Adipocyte (in vitro differentiated cells): ENCODE data around the gene MYBPHL.

Source experiments
- DNase-seq: peaks from one replicate; pipeline ENCODE4 v3.0.0-alpha.2; 2015; ENCODE audit warnings: low read depth
- H3K27me3 ChIP-seq: replicated peaks from 2 replicates; pipeline ENCODE4 v1.7.0; 2013; ENCODE audit warnings: mild to moderate bottlenecking, low read length, moderate library complexity; ENCODE audit not compliant: control insufficient read depth, insufficient read depth
- H3K36me3 ChIP-seq: 2 replicates; pipeline ENCODE4 v1.7.0; 2013; ENCODE audit warnings: low read length, mild to moderate bottlenecking, moderate library complexity; ENCODE audit not compliant: control insufficient read depth, insufficient read depth, severe bottlenecking
- H3K4me1 ChIP-seq: 2 replicates; pipeline ENCODE4 v1.7.0; 2013; ENCODE audit warnings: mild to moderate bottlenecking, low read length, moderate library complexity; ENCODE audit not compliant: control insufficient read depth, insufficient read depth
- H3K4me3 ChIP-seq: 2 replicates; pipeline ENCODE4 v1.7.0; 2013; ENCODE audit warnings: mild to moderate bottlenecking, low read length, moderate library complexity
- H3K9ac ChIP-seq: 2 replicates; pipeline ENCODE4 v1.7.0; 2013; ENCODE audit warnings: mild to moderate bottlenecking, low read length, moderate library complexity
- H3K9me3 ChIP-seq: 2 replicates; pipeline ENCODE4 v1.7.0; 2013; ENCODE audit warnings: mild to moderate bottlenecking, low read length, moderate library complexity; ENCODE audit not compliant: control insufficient read depth

The MYBPHL gene

DNA sequence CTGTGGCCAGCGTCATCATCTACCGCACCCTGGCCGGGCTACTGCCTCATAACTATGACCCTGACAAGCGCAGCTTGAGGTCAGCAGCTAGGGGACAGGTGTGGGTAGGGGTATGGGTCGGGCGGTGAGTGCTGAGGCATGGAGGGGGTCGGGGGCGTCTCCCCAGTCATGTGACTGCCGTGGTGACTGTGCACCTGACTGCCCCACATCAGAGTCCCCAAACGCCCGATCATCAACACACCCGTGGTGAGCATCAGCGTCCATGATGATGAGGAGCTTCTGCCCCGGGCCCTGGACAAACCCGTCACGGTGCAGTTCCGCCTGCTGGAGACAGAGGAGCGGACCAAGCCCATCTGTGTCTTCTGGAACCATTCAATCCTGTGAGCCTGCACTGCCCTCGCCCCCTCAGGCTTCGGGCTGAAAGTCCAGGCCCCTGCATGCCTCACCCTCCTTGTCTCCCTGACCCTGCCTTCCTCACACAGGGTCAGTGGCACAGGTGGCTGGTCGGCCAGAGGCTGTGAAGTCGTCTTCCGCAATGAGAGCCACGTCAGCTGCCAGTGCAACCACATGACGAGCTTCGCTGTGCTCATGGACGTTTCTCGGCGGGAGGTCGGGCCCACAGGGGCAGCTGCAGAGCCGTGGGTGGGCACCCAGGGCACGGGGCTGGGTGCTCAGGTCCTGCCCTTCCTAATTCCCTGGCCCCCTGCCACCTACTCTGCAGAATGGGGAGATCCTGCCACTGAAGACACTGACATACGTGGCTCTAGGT, 37.4 kb downstream of the MYBPHL start:
- no peak overlapping the region for H3K4me3 ChIP-seq
- DNase-seq: no peak
- no peaks in the 10 kb centered on the region for H3K36me3 ChIP-seq
- no peaks in the 10 kb centered on the region for H3K9me3 ChIP-seq
- H3K4me1 ChIP-seq: peaks cover 2% of the 10 kb centered on the region
- H3K9ac ChIP-seq: no peak overlapping the region
- no peaks in the 10 kb centered on the region for H3K27me3 ChIP-seq

DNA sequence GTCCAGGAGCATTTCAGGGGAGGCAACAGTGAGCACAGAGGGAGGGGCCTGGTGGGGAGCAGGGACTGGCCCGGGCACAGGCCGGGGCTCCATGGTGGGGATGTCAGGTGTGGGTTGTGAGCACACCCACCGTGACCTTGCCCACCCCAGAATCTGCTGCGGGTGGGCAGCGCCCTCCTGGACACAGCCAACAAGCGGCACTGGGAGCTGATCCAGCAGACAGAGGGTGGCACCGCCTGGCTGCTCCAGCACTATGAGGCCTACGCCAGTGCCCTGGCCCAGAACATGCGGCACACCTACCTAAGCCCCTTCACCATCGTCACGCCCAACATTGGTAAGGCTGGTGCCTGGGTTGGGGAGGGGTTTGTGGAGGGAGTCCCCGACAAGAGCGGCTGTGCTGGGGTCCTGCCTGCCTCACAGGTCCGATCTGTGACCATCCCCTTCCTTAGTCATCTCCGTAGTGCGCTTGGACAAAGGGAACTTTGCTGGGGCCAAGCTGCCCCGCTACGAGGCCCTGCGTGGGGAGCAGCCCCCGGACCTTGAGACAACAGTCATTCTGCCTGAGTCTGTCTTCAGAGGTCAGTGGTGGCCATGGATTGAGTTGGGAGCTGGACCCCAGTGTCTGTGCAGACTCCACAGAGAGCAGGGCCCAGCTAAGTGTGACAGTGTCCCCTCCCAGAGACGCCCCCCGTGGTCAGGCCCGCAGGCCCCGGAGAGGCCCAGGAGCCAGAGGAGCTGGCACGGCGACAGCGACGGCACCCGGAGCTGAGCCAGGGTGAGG, 38.2 kb downstream of the MYBPHL start:
- Histone ChIP-seq H3K27me3 (no peaks in the 10 kb centered on the region), H3K36me3 (no peaks in the 10 kb centered on the region), H3K9me3 (no peaks in the 10 kb centered on the region), H3K4me1 (peaks cover 2% of the 10 kb centered on the region), H3K9ac (no peak overlapping the region), H3K4me3 (no peak overlapping the region)
- DNase-seq: no peak

DNA sequence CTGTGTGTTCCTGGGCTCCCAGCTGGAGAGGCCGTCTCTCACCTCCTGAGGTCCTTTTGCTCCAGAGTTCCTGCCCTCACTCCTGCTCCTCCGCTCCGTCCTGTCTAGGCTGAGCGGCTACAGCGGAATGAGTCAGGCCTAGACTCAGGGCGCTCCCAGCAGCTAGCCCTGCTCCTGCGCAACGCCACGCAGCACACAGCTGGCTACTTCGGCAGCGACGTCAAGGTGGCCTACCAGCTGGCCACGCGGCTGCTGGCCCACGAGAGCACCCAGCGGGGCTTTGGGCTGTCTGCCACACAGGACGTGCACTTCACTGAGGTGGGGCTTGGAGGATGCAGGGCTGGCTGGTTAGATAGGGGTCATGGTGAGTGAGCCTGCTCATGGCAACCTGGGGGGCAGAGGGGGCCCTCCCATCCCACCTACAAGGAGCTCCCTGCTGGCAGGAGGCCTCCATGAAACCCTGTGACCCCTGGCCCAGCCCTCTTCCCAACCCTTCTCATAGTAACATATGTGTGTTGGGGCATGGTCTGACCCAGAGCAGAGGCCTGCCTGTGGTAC, 39.0 kb downstream of the MYBPHL start:
- H3K9me3 ChIP-seq: no peaks in the 10 kb centered on the region
- no peak overlapping the region for H3K9ac ChIP-seq
- peaks cover 4% of the 10 kb centered on the region for H3K27me3 ChIP-seq
- no peaks in the 10 kb centered on the region for H3K36me3 ChIP-seq
- H3K4me3 ChIP-seq: no peak overlapping the region
- peaks cover 2% of the 10 kb centered on the region for H3K4me1 ChIP-seq
- no peak for DNase-seq

DNA sequence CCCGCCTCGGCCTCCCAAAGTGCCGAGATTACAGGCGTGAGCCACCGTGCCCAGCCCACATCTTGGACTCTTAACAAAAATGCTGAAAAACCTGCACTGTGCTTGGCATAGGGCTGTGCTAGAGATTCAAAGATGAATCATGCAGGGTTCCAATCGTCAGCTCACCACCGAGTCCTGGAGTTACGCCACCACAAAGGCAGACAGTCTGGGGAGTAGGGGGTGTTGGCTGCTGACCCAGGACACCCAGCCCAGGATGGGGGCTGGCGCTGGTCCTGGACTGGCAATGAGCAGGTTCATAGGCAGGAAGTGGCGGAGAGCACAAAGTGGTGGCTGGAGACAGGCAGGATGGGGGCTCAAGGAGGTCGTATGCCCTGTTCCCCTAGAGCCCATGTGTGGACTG, 39.8 kb downstream of the MYBPHL start:
- Histone ChIP-seq H3K36me3 (no peaks in the 10 kb centered on the region), H3K27me3 (peaks cover 11% of the 10 kb centered on the region), H3K9ac (no peak overlapping the region), H3K4me1 (peaks cover 2% of the 10 kb centered on the region), H3K4me3 (no peak overlapping the region), H3K9me3 (no peaks in the 10 kb centered on the region)
- peak; percentile 31 for DNase-seq

DNA sequence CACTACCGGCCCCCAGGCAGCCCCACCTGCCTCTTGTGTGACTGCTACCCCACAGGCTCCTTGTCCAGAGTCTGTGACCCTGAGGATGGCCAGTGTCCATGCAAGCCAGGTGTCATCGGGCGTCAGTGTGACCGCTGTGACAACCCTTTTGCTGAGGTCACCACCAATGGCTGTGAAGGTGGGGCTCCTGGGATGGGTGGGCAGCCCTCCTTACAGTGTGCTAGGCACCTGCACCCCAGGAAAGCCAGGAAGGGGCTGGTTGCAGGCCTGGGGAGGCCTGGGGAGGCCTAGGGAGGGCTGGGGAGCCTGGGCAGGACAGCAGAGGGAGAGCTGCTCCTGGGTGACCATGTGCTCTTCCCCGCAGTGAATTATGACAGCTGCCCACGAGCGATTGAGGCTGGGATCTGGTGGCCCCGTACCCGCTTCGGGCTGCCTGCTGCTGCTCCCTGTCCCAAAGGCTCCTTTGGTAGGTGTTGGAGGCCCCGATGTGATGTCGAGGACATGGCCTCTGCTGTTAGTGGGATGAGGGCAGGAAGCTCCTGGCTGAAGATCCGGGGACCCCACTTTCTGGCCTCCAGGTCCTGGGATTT, 41.0 kb downstream of the MYBPHL start:
- Histone ChIP-seq H3K4me3 (no peak overlapping the region), H3K4me1 (peaks cover 2% of the 10 kb centered on the region), H3K27me3 (peaks cover 11% of the 10 kb centered on the region), H3K9ac (no peak overlapping the region), H3K36me3 (no peaks in the 10 kb centered on the region), H3K9me3 (no peaks in the 10 kb centered on the region)
- no peak for DNase-seq

DNA sequence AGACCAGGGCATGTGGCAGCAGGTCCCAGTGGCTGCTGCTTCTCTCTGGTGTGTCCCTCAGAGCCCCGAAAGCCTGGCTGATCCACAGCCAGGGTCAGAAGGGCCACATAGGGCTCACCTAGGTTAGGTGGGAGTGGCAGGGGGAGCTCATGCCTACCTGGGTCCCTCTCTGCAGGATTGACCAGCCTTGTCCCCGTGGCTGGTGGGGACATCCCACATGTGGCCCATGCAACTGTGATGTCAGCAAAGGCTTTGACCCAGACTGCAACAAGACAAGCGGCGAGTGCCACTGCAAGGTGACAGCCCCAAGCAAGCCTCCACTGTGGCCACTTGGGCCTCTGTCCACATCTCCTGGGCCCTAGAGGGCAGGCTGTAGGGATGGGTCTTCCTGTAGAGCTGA, 41.8 kb downstream of the MYBPHL start:
- no peaks in the 10 kb centered on the region for H3K36me3 ChIP-seq
- DNase-seq: no peak

DNA sequence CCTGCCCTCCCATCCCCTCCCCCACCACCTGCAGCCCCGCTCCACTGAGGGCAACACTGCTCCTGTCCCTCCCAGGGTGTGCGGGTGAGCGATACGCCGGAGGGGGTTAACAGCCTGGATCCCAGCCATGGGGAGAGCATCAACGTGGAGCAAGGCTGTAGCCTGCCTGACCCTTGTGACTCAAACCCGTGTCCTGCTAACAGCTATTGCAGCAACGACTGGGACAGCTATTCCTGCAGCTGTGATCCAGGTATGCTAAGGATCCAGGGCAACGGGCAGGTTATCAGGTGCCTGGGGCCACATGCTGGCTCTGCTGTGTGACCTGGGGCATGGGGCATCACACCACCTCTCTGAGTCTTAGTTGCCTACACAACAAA, 42.4 kb downstream of the MYBPHL start:
- H3K4me1 ChIP-seq: peaks cover 2% of the 10 kb centered on the region
- DNase-seq: no peak
- no peak overlapping the region for H3K4me3 ChIP-seq
- no peaks in the 10 kb centered on the region for H3K36me3 ChIP-seq
- no peaks in the 10 kb centered on the region for H3K9me3 ChIP-seq
- peaks cover 11% of the 10 kb centered on the region for H3K27me3 ChIP-seq
- H3K9ac ChIP-seq: no peak overlapping the region

More for the DNA sequence above, 41.8 kb downstream of the MYBPHL start:
- Histone ChIP-seq H3K27me3 (peaks cover 11% of the 10 kb centered on the region), H3K9me3 (no peaks in the 10 kb centered on the region), H3K4me3 (no peak overlapping the region), H3K9ac (no peak overlapping the region), H3K4me1 (peaks cover 2% of the 10 kb centered on the region)

GRCh38 chr1:109263597-109264378, 43.0 kb downstream of the MYBPHL start:
- Histone ChIP-seq H3K9ac (no peak overlapping the region), H3K27me3 (peaks cover 11% of the 10 kb centered on the region), H3K4me1 (peaks cover 2% of the 10 kb centered on the region), H3K36me3 (no peaks in the 10 kb centered on the region), H3K4me3 (no peak overlapping the region), H3K9me3 (no peaks in the 10 kb centered on the region)
- peak; percentile 88 for DNase-seq

GRCh38 chr1:109263234-109263596, 43.6 kb downstream of the MYBPHL start:
- no peak for DNase-seq
- Histone ChIP-seq H3K9ac (no peak overlapping the region), H3K4me1 (peaks cover 2% of the 10 kb centered on the region), H3K27me3 (peaks cover 11% of the 10 kb centered on the region), H3K9me3 (no peaks in the 10 kb centered on the region), H3K4me3 (no peak overlapping the region), H3K36me3 (no peaks in the 10 kb centered on the region)

DNA sequence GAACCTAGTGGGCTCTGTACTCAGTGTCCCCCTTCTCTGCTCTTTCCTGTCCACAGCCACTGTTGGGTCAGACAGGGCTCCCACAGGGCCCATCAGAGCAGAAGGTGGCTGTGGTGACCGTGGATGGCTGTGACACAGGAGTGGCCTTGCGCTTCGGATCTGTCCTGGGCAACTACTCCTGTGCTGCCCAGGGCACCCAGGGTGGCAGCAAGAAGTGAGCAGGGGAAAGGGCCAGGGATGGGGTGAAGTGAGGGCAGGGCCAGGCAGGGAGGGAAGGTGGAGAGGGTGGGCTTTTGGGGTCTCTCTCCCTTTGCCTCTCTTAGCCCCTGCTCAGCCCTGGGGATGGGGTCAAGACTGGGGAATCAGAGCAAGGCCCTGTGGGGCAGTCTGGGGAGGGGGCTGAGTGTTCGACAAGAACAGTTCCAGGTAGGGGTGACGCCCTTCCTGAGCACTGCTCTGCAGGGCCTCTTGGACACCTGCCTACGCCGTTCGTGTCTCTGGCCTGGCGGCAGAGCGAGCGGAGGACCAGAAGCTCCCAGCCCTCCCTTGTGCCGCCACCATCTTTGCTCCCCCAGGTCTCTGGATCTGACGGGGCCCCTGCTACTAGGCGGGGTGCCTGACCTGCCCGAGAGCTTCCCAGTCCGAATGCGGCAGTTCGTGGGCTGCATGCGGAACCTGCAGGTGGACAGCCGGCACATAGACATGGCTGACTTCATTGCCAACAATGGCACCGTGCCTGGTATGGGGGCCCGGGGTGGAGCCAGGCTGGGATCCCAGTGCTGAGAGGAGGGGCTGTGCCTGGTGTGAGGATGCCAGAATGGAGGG, 44.4 kb downstream of the MYBPHL start:
- DNase-seq: no peak
- Histone ChIP-seq H3K9ac (no peak overlapping the region), H3K27me3 (peaks cover 11% of the 10 kb centered on the region), H3K9me3 (no peaks in the 10 kb centered on the region), H3K36me3 (no peaks in the 10 kb centered on the region), H3K4me3 (no peak overlapping the region), H3K4me1 (peaks cover 2% of the 10 kb centered on the region)
